ENCODE data around the gene NT5C1A. TPM values are rescaled to one million over a fixed set of nuclear protein-coding genes. Genes with fewer than 3 reads are reported as not detected.

NT5C1A gene
- polyA plus RNA-seq, 1 donor from 2014 or later = not detected

DNA sequence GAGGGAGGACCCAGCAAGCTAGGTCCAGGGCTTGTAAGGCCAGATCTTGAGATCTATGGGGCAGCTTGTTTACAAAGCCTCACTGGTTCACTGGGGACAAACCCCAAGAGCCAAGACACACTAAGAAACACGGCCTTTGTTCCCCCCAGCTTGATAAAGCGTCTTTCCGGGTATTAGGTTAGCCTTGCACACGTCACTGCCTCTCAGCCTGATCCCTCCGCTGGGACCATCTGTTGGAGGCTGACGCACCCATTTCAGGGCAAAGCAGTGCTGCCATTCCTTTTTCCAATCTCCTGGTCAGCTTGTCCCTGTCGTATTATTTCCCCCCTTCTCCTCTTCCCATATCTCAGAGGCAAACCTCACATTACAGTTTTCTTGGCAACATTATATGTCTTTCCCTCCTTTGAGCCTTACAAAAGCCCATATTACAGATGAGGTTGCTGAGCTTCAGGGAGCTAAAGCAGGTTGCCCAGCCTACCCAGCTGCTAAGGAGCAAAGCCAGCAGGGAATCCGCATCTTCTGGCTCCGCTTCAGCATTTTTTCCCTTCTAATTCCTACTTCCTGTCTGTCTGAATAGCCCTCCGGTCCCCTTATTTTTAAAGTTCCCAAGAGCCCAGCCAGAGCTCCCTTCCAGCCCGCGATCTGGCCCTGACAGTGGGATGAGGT lies 36.6 kb downstream of the NT5C1A start:
- H3K27me3 ChIP-seq (ENCODE audit: insufficient read depth, low read depth, low read length) = peaks cover 49% of the 10 kb centered on the region
- no peak overlapping the region for H2AFZ ChIP-seq (ENCODE audit: low read depth, low read length)
- H3K4me2 ChIP-seq (ENCODE audit: low read length) = no peak overlapping the region

GRCh38 chr1:39633422-39633821 lies 38.5 kb downstream of the NT5C1A start:
- Histone ChIP-seq H3K79me2 (replicated peaks; ENCODE audit: insufficient read depth, low read length) (no peaks in the 10 kb centered on the region), H3K36me3 (ENCODE audit: insufficient read depth, low read length) (no peaks in the 10 kb centered on the region), H2AFZ (ENCODE audit: low read depth, low read length) (no peak overlapping the region), H3F3A (ENCODE audit: insufficient read depth, low read length, poor library complexity, severe bottlenecking) (no peaks in the 10 kb centered on the region), H4K20me1 (ENCODE audit: insufficient read depth) (no peaks in the 10 kb centered on the region), H3K9me2 (ENCODE audit: insufficient read depth, low read length) (no peaks in the 10 kb centered on the region), H3K4me2 (ENCODE audit: low read length) (no peak overlapping the region), H3K4me3 (ENCODE audit: low read length) (no peak overlapping the region), H3K27me3 (ENCODE audit: insufficient read depth, low read depth, low read length) (peaks cover 31% of the 10 kb centered on the region), H3K9ac (ENCODE audit: low read length) (no peak overlapping the region), H3K27ac (ENCODE audit: low read length) (no peak overlapping the region), H3K9me3 (ENCODE audit: low read length) (no peaks in the 10 kb centered on the region)
- TF ChIP-seq EZH2 (IDR thresholded peaks at IDR 0.05; ENCODE audit: borderline replicate concordance, insufficient read depth, low read length, poor library complexity, severe bottlenecking) = no peak
- no peak for TF ChIP-seq CTCF (IDR thresholded peaks at IDR 0.05; ENCODE audit: poor library complexity, severe bottlenecking)
- TF ChIP-seq SMC3 (conservative IDR thresholded peaks at IDR 0.05; ENCODE audit: poor library complexity) = no peak
- TF ChIP-seq, protein P1, sequence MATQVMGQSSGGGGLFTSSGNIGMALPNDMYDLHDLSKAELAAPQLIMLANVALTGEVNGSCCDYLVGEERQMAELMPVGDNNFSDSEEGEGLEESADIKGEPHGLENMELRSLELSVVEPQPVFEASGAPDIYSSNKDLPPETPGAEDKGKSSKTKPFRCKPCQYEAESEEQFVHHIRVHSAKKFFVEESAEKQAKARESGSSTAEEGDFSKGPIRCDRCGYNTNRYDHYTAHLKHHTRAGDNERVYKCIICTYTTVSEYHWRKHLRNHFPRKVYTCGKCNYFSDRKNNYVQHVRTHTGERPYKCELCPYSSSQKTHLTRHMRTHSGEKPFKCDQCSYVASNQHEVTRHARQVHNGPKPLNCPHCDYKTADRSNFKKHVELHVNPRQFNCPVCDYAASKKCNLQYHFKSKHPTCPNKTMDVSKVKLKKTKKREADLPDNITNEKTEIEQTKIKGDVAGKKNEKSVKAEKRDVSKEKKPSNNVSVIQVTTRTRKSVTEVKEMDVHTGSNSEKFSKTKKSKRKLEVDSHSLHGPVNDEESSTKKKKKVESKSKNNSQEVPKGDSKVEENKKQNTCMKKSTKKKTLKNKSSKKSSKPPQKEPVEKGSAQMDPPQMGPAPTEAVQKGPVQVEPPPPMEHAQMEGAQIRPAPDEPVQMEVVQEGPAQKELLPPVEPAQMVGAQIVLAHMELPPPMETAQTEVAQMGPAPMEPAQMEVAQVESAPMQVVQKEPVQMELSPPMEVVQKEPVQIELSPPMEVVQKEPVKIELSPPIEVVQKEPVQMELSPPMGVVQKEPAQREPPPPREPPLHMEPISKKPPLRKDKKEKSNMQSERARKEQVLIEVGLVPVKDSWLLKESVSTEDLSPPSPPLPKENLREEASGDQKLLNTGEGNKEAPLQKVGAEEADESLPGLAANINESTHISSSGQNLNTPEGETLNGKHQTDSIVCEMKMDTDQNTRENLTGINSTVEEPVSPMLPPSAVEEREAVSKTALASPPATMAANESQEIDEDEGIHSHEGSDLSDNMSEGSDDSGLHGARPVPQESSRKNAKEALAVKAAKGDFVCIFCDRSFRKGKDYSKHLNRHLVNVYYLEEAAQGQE (IDR thresholded peaks at IDR 0.05; ENCODE audit: borderline replicate concordance) = no peak
- no peak for TF ChIP-seq TAF1 (IDR thresholded peaks at IDR 0.05; ENCODE audit: low read depth)
- no peak for TF ChIP-seq EP300 (conservative IDR thresholded peaks at IDR 0.05; ENCODE audit: poor library complexity, severe bottlenecking)
- TF ChIP-seq MXI1 (conservative IDR thresholded peaks at IDR 0.05; ENCODE audit: poor library complexity, severe bottlenecking) = no peak
- TF ChIP-seq RAD21 (conservative IDR thresholded peaks at IDR 0.05) = no peak

More for the DNA sequence above, 36.6 kb downstream of the NT5C1A start:
- no peaks in the 10 kb centered on the region for H3K36me3 ChIP-seq (ENCODE audit: insufficient read depth, low read length)
- H3K9me2 ChIP-seq (ENCODE audit: insufficient read depth, low read length) = no peaks in the 10 kb centered on the region
- no peak overlapping the region for H3K4me3 ChIP-seq (ENCODE audit: low read length)
- no peak for TF ChIP-seq RAD21 (conservative IDR thresholded peaks at IDR 0.05)
- TF ChIP-seq MXI1 (conservative IDR thresholded peaks at IDR 0.05; ENCODE audit: poor library complexity, severe bottlenecking) = no peak
- TF ChIP-seq EP300 (conservative IDR thresholded peaks at IDR 0.05; ENCODE audit: poor library complexity, severe bottlenecking) = no peak
- TF ChIP-seq TAF1 (IDR thresholded peaks at IDR 0.05; ENCODE audit: low read depth) = no peak
- no peak for TF ChIP-seq CTCF (IDR thresholded peaks at IDR 0.05; ENCODE audit: poor library complexity, severe bottlenecking)
- TF ChIP-seq EZH2 (IDR thresholded peaks at IDR 0.05; ENCODE audit: borderline replicate concordance, insufficient read depth, low read length, poor library complexity, severe bottlenecking) = no peak
- no peak for TF ChIP-seq POLR2AphosphoS5 (IDR thresholded peaks at IDR 0.05)
- TF ChIP-seq, protein P1 (IDR thresholded peaks at IDR 0.05; ENCODE audit: borderline replicate concordance) = no peak
- TF ChIP-seq SMC3 (conservative IDR thresholded peaks at IDR 0.05; ENCODE audit: poor library complexity) = no peak
- no peaks in the 10 kb centered on the region for H3K79me2 ChIP-seq (replicated peaks; ENCODE audit: insufficient read depth, low read length)
- H3K27ac ChIP-seq (ENCODE audit: low read length) = no peak overlapping the region
- H3F3A ChIP-seq (ENCODE audit: insufficient read depth, low read length, poor library complexity, severe bottlenecking) = no peaks in the 10 kb centered on the region
- no peak overlapping the region for H3K9ac ChIP-seq (ENCODE audit: low read length)
- H3K9me3 ChIP-seq (ENCODE audit: low read length) = no peaks in the 10 kb centered on the region
- H4K20me1 ChIP-seq (ENCODE audit: insufficient read depth) = no peaks in the 10 kb centered on the region
